T-helper 2 cell treated with Interferon-gamma antibody and Interleukin-4, amounts not matched to agents 5 μg/mL and 100 μg/mL, for 36 hours (primary cell): Measurements from ENCODE around the gene YEATS4.

Source experiments
- DNase-seq: peaks from one replicate; pipeline ENCODE4 v3.0.0; 2021; ENCODE audit warnings: low spot score
- H3K27ac Mint-ChIP-seq: one replicate; pipeline ENCODE4 v1.8.0; 2021; ENCODE audit warnings: mild to moderate bottlenecking, mixed read lengths
- H3K27me3 Mint-ChIP-seq: one replicate; pipeline ENCODE4 v1.8.0; 2021; ENCODE audit warnings: low read depth, mixed read lengths
- H3K36me3 Mint-ChIP-seq: one replicate; pipeline ENCODE4 v1.8.0; 2021; ENCODE audit warnings: low read depth, mixed read lengths
- H3K4me1 Mint-ChIP-seq: one replicate; pipeline ENCODE4 v1.8.0; 2021; ENCODE audit warnings: low read depth, mixed read lengths
- H3K4me3 Mint-ChIP-seq: one replicate; pipeline ENCODE4 v1.8.0; 2022; ENCODE audit warnings: mild to moderate bottlenecking, moderate library complexity, mixed read lengths
- H3K9me3 Mint-ChIP-seq: one replicate; pipeline ENCODE4 v1.8.0; 2021; ENCODE audit warnings: mixed read lengths

The YEATS4 gene

GRCh38 chr12:69350002-69350626 lies 9.4 kb upstream of the YEATS4 start:
- DNase-seq, result no peak
- H3K27ac Mint-ChIP-seq, result no peak overlapping the region
- H3K4me1 Mint-ChIP-seq, result peaks cover 4% of the 10 kb centered on the region
- no peaks in the 10 kb centered on the region for H3K9me3 Mint-ChIP-seq
- H3K4me3 Mint-ChIP-seq, result no peak overlapping the region
- no peaks in the 10 kb centered on the region for H3K36me3 Mint-ChIP-seq
- peaks cover 31% of the 10 kb centered on the region for H3K27me3 Mint-ChIP-seq

- H3K36me3 Mint-ChIP-seq, result no peaks in the 10 kb centered on the region
- H3K4me1 Mint-ChIP-seq, result peaks cover 4% of the 10 kb centered on the region
- H3K27ac Mint-ChIP-seq, result no peak overlapping the region
- no peaks in the 10 kb centered on the region for H3K9me3 Mint-ChIP-seq
- no peak overlapping the region for H3K4me3 Mint-ChIP-seq
- no peak for DNase-seq
- H3K27me3 Mint-ChIP-seq, result peaks cover 33% of the 10 kb centered on the region
Measured at GRCh38 chr12:69350777-69351176, 8.8 kb upstream of the YEATS4 start.

- H3K36me3 Mint-ChIP-seq, result no peaks in the 10 kb centered on the region
- no peak overlapping the region for H3K27ac Mint-ChIP-seq
- peaks cover 33% of the 10 kb centered on the region for H3K27me3 Mint-ChIP-seq
- H3K4me3 Mint-ChIP-seq, result no peak overlapping the region
- H3K4me1 Mint-ChIP-seq, result peaks cover 4% of the 10 kb centered on the region
- H3K9me3 Mint-ChIP-seq, result no peaks in the 10 kb centered on the region
- no peak for DNase-seq
Measured at GRCh38 chr12:69351462-69352236, 7.9 kb upstream of the YEATS4 start.

DNA sequence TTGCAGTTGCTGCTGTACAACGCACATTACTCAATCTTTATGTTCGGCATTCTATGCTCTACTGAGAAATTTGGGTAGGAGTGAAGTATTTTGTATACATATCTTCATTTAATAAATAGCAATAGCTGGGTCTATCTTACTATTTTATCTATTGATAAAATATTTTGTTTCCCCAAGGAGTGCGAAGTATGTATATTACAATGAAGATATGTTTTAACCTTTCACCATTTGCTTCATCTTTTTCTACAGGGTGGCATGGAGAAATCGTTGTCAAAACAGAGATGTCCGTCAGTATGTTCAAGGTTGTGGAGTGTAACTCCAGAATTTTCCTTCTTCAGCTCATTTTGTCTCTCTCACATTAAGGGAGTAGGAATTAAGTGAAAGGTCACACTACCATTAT lies 6.6 kb upstream of the YEATS4 start:
- H3K27me3 Mint-ChIP-seq, result peaks cover 33% of the 10 kb centered on the region
- no peak for DNase-seq
- no peaks in the 10 kb centered on the region for H3K9me3 Mint-ChIP-seq
- H3K4me3 Mint-ChIP-seq, result no peak overlapping the region
- no peaks in the 10 kb centered on the region for H3K36me3 Mint-ChIP-seq
- H3K4me1 Mint-ChIP-seq, result peaks cover 7% of the 10 kb centered on the region
- no peak overlapping the region for H3K27ac Mint-ChIP-seq

DNA sequence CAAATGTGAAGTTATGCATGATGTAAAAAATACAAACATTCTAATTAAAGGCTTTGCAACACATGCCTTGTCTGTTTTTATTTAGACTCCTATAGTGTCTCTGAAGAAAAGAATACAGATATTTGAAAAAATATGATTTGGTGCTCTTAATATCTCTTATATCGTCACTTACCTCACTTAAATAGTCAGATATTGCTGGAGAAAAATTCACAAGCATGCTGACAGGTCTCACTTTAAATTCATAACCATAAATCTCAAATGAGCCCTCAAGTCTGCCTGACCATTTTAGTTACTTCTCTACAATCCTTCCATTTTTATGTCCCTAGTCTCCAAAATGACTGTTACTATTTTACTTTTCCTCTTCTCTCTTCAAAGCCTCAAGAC lies 5.4 kb upstream of the YEATS4 start:
- H3K4me1 Mint-ChIP-seq, result peaks cover 8% of the 10 kb centered on the region
- no peak overlapping the region for H3K4me3 Mint-ChIP-seq
- H3K9me3 Mint-ChIP-seq, result no peaks in the 10 kb centered on the region
- no peak overlapping the region for H3K27ac Mint-ChIP-seq
- peaks cover 28% of the 10 kb centered on the region for H3K27me3 Mint-ChIP-seq
- H3K36me3 Mint-ChIP-seq, result no peaks in the 10 kb centered on the region
- DNase-seq, result no peak

GRCh38 chr12:69354556-69355187 lies 4.9 kb upstream of the YEATS4 start:
- H3K27me3 Mint-ChIP-seq, result peaks cover 27% of the 10 kb centered on the region
- no peaks in the 10 kb centered on the region for H3K36me3 Mint-ChIP-seq
- DNase-seq, result no peak
- H3K4me3 Mint-ChIP-seq, result no peak overlapping the region
- no peak overlapping the region for H3K27ac Mint-ChIP-seq
- no peaks in the 10 kb centered on the region for H3K9me3 Mint-ChIP-seq
- peaks cover 12% of the 10 kb centered on the region for H3K4me1 Mint-ChIP-seq

DNA sequence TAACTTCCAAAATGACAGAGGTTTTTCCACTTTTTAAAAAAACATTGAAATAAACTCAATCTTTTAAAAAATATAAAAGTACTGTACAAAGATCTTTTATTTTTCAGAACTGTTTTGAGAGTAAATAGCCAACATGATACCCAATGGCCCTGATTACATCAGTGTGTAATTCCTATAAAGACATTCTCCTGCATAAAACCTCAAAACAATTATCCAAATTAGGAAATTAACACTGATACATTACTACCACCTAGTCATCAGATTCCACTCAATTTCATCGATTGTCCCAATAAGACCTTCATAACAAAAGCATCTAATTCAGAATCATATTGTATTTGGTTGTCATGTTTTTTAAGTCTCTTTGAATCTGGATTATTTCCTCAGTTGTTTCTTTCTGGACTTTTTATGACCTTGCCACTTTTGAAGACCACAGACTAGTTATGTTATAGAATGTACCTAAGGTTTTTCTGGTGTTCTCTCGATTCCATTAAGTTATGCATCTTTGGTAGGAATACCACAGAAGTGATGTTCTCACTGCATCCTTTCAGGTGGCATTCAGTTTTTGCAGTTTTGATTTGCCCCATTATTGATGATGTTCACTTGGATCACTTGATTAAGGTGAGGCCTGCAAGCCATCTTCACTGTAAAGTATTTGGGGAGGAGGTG lies 4.0 kb upstream of the YEATS4 start:
- Mint-ChIP-seq H3K27me3 (peaks cover 21% of the 10 kb centered on the region), H3K9me3 (no peaks in the 10 kb centered on the region), H3K27ac (no peak overlapping the region), H3K36me3 (peaks cover 4% of the 10 kb centered on the region), H3K4me1 (peaks cover 12% of the 10 kb centered on the region), H3K4me3 (no peak overlapping the region)
- DNase-seq, result no peak

DNA sequence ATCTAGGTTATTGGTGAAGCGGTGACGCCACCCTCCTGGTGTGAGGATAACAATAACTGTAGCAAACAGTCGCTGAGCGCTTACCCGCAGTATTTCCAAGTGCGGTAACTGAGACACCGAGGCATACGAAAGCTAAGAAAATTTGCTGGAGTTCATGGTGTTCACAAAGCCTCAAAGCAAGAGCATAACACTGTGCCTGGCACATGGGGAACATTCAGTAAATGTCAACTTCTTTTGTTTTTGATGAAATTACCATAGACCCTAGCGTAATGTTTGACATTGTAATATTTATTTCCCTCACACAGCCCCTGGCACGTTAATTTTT lies 767 bp downstream of the YEATS4 start:
- peaks cover 17% of the 10 kb centered on the region for H3K36me3 Mint-ChIP-seq
- peak overlapping the region; percentile 96 for H3K4me3 Mint-ChIP-seq
- H3K9me3 Mint-ChIP-seq, result no peaks in the 10 kb centered on the region
- H3K27me3 Mint-ChIP-seq, result peaks cover 2% of the 10 kb centered on the region
- H3K4me1 Mint-ChIP-seq, result peaks cover 24% of the 10 kb centered on the region
- DNase-seq, result no peak
- H3K27ac Mint-ChIP-seq, result peak overlapping the region; percentile 91

DNA sequence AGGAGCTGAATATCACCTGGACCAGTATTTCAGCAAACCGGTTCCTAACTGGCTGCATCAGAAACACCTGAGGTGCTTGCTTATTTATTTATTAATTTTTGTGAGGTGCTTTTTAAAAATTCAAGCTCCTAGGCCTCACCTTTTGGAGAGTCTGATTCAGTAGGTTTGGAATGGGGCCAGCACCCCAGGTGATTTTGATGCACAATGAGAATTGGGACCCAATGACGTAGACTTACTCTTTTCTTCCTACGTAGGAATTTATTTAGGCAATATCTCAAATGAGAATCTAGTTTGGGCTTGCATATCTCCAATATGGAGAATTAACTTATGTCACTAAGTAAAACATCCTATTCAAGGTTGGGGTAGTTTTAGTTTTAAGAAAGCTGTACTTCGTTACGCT lies 7.3 kb downstream of the YEATS4 start:
- no peaks in the 10 kb centered on the region for H3K27me3 Mint-ChIP-seq
- DNase-seq, result no peak
- H3K4me3 Mint-ChIP-seq, result no peak overlapping the region
- H3K36me3 Mint-ChIP-seq, result peaks cover 51% of the 10 kb centered on the region
- no peaks in the 10 kb centered on the region for H3K9me3 Mint-ChIP-seq
- no peak overlapping the region for H3K27ac Mint-ChIP-seq
- peaks cover 39% of the 10 kb centered on the region for H3K4me1 Mint-ChIP-seq

GRCh38 chr12:69368171-69368570 lies 8.6 kb downstream of the YEATS4 start:
- no peak for DNase-seq
- peaks cover 5% of the 10 kb centered on the region for H3K9me3 Mint-ChIP-seq
- no peak overlapping the region for H3K4me3 Mint-ChIP-seq
- H3K36me3 Mint-ChIP-seq, result peaks cover 62% of the 10 kb centered on the region
- no peaks in the 10 kb centered on the region for H3K27me3 Mint-ChIP-seq
- H3K27ac Mint-ChIP-seq, result no peak overlapping the region
- peaks cover 38% of the 10 kb centered on the region for H3K4me1 Mint-ChIP-seq

DNA sequence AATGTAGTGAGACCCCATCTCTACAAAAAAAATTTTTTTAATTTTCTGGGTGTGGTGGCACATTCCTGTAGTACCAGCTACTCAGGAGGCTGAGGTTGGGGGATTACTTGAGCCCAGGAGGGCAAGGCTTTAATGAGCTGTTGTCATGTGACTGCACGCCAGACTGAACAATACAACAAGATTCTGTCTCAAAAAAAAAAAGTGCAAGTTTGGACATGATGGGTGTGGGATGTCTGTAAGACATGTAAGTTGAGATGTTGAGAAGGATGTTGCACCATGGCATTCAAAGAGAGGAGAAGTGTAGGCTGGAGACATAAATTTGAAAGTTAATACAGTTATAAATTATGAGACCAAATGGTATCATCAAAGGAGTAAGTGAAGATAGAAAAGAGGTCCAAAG lies 23.5 kb downstream of the YEATS4 start:
- no peak overlapping the region for H3K27ac Mint-ChIP-seq
- peaks cover 46% of the 10 kb centered on the region for H3K36me3 Mint-ChIP-seq

DNA sequence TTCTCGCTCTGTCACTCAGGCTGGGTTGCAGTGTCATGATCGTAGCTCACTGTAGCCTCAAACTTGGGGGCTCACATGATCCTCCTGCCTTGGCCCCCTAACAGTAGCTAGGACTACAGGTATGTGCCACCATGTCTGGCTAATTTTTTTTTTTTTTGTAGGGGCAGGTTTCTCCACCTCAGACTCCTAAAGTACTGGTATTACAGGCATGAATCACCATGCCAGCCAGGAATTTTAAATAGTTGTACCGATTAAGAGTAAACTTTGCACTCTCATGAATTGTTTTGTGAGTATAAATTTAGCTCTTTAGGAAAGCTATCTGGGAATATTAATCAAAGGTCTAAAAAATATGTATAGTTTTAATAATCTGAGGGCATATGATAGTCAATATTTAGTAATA lies 25.5 kb downstream of the YEATS4 start:
- Mint-ChIP-seq H3K36me3 (peaks cover 42% of the 10 kb centered on the region), H3K9me3 (no peaks in the 10 kb centered on the region), H3K27me3 (no peaks in the 10 kb centered on the region), H3K27ac (no peak overlapping the region), H3K4me1 (peaks cover 10% of the 10 kb centered on the region), H3K4me3 (no peak overlapping the region)
- no peak for DNase-seq

More for the DNA sequence above, 23.5 kb downstream of the YEATS4 start:
- H3K4me3 Mint-ChIP-seq, result no peak overlapping the region
- no peaks in the 10 kb centered on the region for H3K27me3 Mint-ChIP-seq
- H3K9me3 Mint-ChIP-seq, result no peaks in the 10 kb centered on the region
- DNase-seq, result no peak
- peaks cover 10% of the 10 kb centered on the region for H3K4me1 Mint-ChIP-seq

GRCh38 chr12:69386921-69387320 lies 27.4 kb downstream of the YEATS4 start:
- Mint-ChIP-seq H3K4me1 (peaks cover 10% of the 10 kb centered on the region), H3K36me3 (peaks cover 46% of the 10 kb centered on the region)

GRCh38 chr12:69388371-69388770 lies 28.8 kb downstream of the YEATS4 start:
- Mint-ChIP-seq H3K27me3 (no peaks in the 10 kb centered on the region), H3K36me3 (peaks cover 45% of the 10 kb centered on the region), H3K4me3 (no peak overlapping the region)

More at GRCh38 chr12:69386921-69387320, 27.4 kb downstream of the YEATS4 start:
- DNase-seq, result no peak
- Mint-ChIP-seq H3K27me3 (no peaks in the 10 kb centered on the region), H3K9me3 (no peaks in the 10 kb centered on the region), H3K4me3 (no peak overlapping the region), H3K27ac (no peak overlapping the region)

More at GRCh38 chr12:69388371-69388770, 28.8 kb downstream of the YEATS4 start:
- Mint-ChIP-seq H3K4me1 (peaks cover 12% of the 10 kb centered on the region), H3K9me3 (no peaks in the 10 kb centered on the region), H3K27ac (no peak overlapping the region)
- no peak for DNase-seq
